Activated CD8-positive, alpha-beta T cell treated with anti-CD3 and anti-CD28 coated beads for 36 hours (primary cell): ENCODE results near the gene TMEM52B. TPM values are rescaled to one million over a fixed set of nuclear protein-coding genes. Genes with fewer than 3 reads are reported as not detected.

ENCODE experiments used
- ATAC-seq: fragments of 200-7000 bp; cut with Tn5 transposase; one replicate; pipeline ENCODE4 v1.10.0; 2021; ENCODE audit warnings: mild to moderate bottlenecking, moderate library complexity
- CTCF ChIA-PET: fragments of 350-600 bp; sonication (Branson Sonifier 250); formaldehyde crosslinking; loops from one replicate; lab custom pipeline; 2021; ENCODE audit warnings: antibody characterized with exemption; lab: Charles Lee
- POLR2A ChIA-PET: fragments of 350-600 bp; sonication (Branson Sonifier 250); formaldehyde crosslinking; loops from one replicate; lab custom pipeline; 2021; ENCODE audit warnings: antibody characterized with exemption; lab: Charles Lee
- DNase-seq: peaks from one replicate; pipeline ENCODE4 v3.0.0-alpha.2; 2020
- H3K27ac Mint-ChIP-seq: one replicate; pipeline ENCODE4 v1.8.0; 2021; ENCODE audit warnings: mild to moderate bottlenecking, mixed read lengths
- H3K27me3 Mint-ChIP-seq: one replicate; pipeline ENCODE4 v1.8.0; 2021; ENCODE audit warnings: mixed read lengths
- H3K36me3 Mint-ChIP-seq: one replicate; pipeline ENCODE4 v1.8.0; 2021; ENCODE audit warnings: low read depth, mixed read lengths
- H3K4me1 Mint-ChIP-seq: one replicate; pipeline ENCODE4 v1.8.0; 2021; ENCODE audit warnings: low read depth, mixed read lengths
- H3K4me3 Mint-ChIP-seq: one replicate; pipeline ENCODE4 v1.8.0; 2021; ENCODE audit warnings: mild to moderate bottlenecking, moderate library complexity, mixed read lengths
- H3K9me3 Mint-ChIP-seq: one replicate; pipeline ENCODE4 v1.8.0; 2021; ENCODE audit warnings: mixed read lengths
- CTCF ChIP-seq: fragments of 200-600 bp; IDR thresholded peaks from one replicate; pipeline ENCODE4 v1.8.0; 2022; ENCODE audit warnings: antibody characterized with exemption, mild to moderate bottlenecking
- intact Hi-C: fragments of 100-400 bp; cut with micrococcal nuclease; formaldehyde crosslinking; loops from one replicate; pipeline ENCODE4 v1.10.0; 2022
- total RNA-seq, 2 experiments: library from RNA; stranded (reverse); gene quantifications; one replicate each; pipeline ENCODE4 v1.2.3, GENCODE V29; 2021

TMEM52B gene
- total RNA-seq, 2 experiments from 2014 or later = not detected

GRCh38 chr12:10174986-10175614, 3.7 kb upstream of the TMEM52B start:
- no peaks in the 10 kb centered on the region for H3K9me3 Mint-ChIP-seq

GRCh38 chr12:10175846-10176636, 2.8 kb upstream of the TMEM52B start:
- no peak overlapping the region for H3K27ac Mint-ChIP-seq
- ATAC-seq (no peak), DNase-seq (no peak)
- peaks cover 7% of the 10 kb centered on the region for H3K27me3 Mint-ChIP-seq
- ChIA-PET POLR2A (interaction anchor here (0.5 to 0.6 kb wide), 2 partner anchors 12 to 857 kb away, joined by 4 read pairs; no protein-coding TSS in a partner anchor), CTCF (interaction anchor here (1.3 kb wide), 1 partner anchor 15 kb away, joined by 4 read pairs; no protein-coding TSS in a partner anchor)
- no peak for TF ChIP-seq CTCF
- H3K9me3 Mint-ChIP-seq = no peaks in the 10 kb centered on the region
- no peaks in the 10 kb centered on the region for H3K4me1 Mint-ChIP-seq
- H3K4me3 Mint-ChIP-seq = no peak overlapping the region
- no peaks in the 10 kb centered on the region for H3K36me3 Mint-ChIP-seq
- intact Hi-C loops = no loop called here

More at GRCh38 chr12:10174986-10175614, 3.7 kb upstream of the TMEM52B start:
- ChIA-PET CTCF (no interaction called here), POLR2A (no interaction called here)
- no peaks in the 10 kb centered on the region for H3K4me1 Mint-ChIP-seq
- H3K27ac Mint-ChIP-seq = no peak overlapping the region
- H3K27me3 Mint-ChIP-seq = peaks cover 6% of the 10 kb centered on the region
- H3K4me3 Mint-ChIP-seq = no peak overlapping the region
- DNase-seq = no peak
- no peak for TF ChIP-seq CTCF
- intact Hi-C loops = no loop called here
- no peak for ATAC-seq
- no peaks in the 10 kb centered on the region for H3K36me3 Mint-ChIP-seq

GRCh38 chr12:10179776-10180181, 947 bp downstream of the TMEM52B start:
- DNase-seq (no peak), ATAC-seq (no peak)
- Mint-ChIP-seq H3K4me3 (no peak overlapping the region), H3K36me3 (no peaks in the 10 kb centered on the region), H3K27me3 (peaks cover 10% of the 10 kb centered on the region), H3K27ac (no peak overlapping the region), H3K9me3 (no peaks in the 10 kb centered on the region), H3K4me1 (no peaks in the 10 kb centered on the region)
- no peak for TF ChIP-seq CTCF
- ChIA-PET POLR2A (no interaction called here), CTCF (no interaction called here)
- intact Hi-C loops = no loop called here

GRCh38 chr12:10182354-10183049, 3.7 kb downstream of the TMEM52B start:
- TF ChIP-seq CTCF = no peak
- Mint-ChIP-seq H3K27ac (no peak overlapping the region), H3K9me3 (no peaks in the 10 kb centered on the region), H3K4me3 (no peak overlapping the region), H3K4me1 (no peaks in the 10 kb centered on the region), H3K27me3 (peaks cover 15% of the 10 kb centered on the region), H3K36me3 (no peaks in the 10 kb centered on the region)
- intact Hi-C loops = no loop called here
- CTCF ChIA-PET = no interaction called here
- POLR2A ChIA-PET = no interaction called here
- ATAC-seq (no peak), DNase-seq (no peak)
